Measurements from ENCODE around the gene SASH1. TPM values are rescaled to one million over a fixed set of nuclear protein-coding genes. Genes with fewer than 3 reads are reported as not detected.

SASH1 gene
- total and polyA plus RNA-seq, 11 donors: 10.7 to 47.5 (median 28.2) TPM

DNA sequence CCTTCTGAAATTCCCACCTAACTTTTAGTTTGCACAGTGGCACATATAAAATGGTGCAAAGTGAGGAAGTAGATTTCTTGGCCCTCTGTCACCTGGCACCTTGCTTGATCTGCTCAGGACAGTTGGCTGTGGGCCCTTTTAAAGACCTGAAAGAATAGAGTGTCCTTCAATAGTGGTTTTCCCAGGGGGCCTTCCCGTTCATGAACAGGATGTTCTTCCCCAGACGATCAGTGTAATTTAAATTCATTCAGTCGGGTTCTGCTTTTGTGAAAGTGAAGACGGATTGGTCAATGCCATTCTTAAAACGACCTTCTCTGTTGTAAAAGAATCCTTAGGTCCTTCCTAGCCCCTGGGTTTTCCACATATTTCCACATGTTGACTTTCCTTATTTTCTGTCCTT lies 178.5 kb downstream of the SASH1 start:
- intact Hi-C loops (cut with DNase I): no loop called here
- no peaks in the 10 kb centered on the region for H3K9me3 ChIP-seq
- no peaks in the 10 kb centered on the region for H3K27me3 ChIP-seq
- ATAC-seq (peak in 1 of 4 donors; percentile 55), DNase-seq (no peak)
- no peak overlapping the region for H3K4me3 ChIP-seq
- peak overlapping the region in 11 of 12 donors; percentile 1 to 84 (median 44) for H3K27ac ChIP-seq
- peaks cover 0 to 81% (median 54%) of the 10 kb centered on the region in 9 donors for H3K36me3 ChIP-seq
- TF ChIP-seq CTCF (IDR thresholded peaks at IDR 0.05): no peak
- TF ChIP-seq POLR2A (IDR thresholded peaks at IDR 0.05): no peak
- WGBS, 4 donors: 36 to 48% (median 38%) methylated on average over 5 of the region's 5 CpGs
- H3K4me1 ChIP-seq: peaks cover 0 to 84% (median 29%) of the 10 kb centered on the region in 12 donors

GRCh38 chr6:148521586-148521985 lies 178.9 kb downstream of the SASH1 start:
- ATAC-seq (no peak), DNase-seq (no peak)
- TF ChIP-seq POLR2A (IDR thresholded peaks at IDR 0.05) (no peak), CTCF (IDR thresholded peaks at IDR 0.05) (no peak)
- H3K27ac ChIP-seq: peak overlapping the region in 10 of 12 donors; percentile 1 to 84 (median 44)
- H3K4me1 ChIP-seq: peaks cover 0 to 79% (median 27%) of the 10 kb centered on the region in 12 donors
- no peak overlapping the region for H3K4me3 ChIP-seq
- 44 to 65% (median 62%) methylated on average over 1 of the region's 1 CpG for WGBS, 4 donors
- intact Hi-C loops (cut with DNase I): no loop called here
- H3K36me3 ChIP-seq: peaks cover 0 to 81% (median 57%) of the 10 kb centered on the region in 9 donors
- no peaks in the 10 kb centered on the region for H3K9me3 ChIP-seq
- no peaks in the 10 kb centered on the region for H3K27me3 ChIP-seq

- no peak for ATAC-seq
- no peak for DNase-seq
- Histone ChIP-seq H3K4me1 (peaks cover 0 to 67% (median 25%) of the 10 kb centered on the region in 12 donors), H3K9me3 (no peaks in the 10 kb centered on the region), H3K27ac (peak overlapping the region in 1 of 12 donors; percentile 84), H3K4me3 (no peak overlapping the region), H3K27me3 (no peaks in the 10 kb centered on the region), H3K36me3 (peaks cover 0 to 85% (median 57%) of the 10 kb centered on the region in 9 donors)
- WGBS, 4 donors: 83 to 93% (median 91%) methylated on average over 2 of the region's 2 CpGs
- TF ChIP-seq POLR2A (IDR thresholded peaks at IDR 0.05) (no peak), CTCF (IDR thresholded peaks at IDR 0.05) (no peak)
- intact Hi-C loops (cut with DNase I): no loop called here
Observed at GRCh38 chr6:148523048-148523447, 180.4 kb downstream of the SASH1 start.

DNA sequence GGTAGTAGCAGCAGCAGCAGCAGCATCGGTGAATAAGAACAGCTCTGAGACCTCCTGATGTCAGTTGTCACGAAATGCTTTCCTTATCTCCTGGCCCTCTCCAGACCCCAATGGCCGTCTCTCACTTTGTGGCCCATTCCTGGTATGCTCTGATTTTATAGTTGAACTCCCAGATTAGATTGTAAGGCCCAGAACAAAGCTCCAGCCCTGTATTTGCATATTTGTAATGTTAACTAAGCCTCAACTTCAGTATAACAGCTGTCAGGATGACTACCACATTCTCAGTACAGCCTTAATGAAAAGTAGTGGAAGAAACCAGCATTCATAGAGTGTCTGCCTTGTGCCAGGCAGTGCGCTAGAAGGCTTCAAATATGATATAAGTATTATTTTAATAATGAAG lies 180.9 kb downstream of the SASH1 start:
- intact Hi-C loops (cut with DNase I): no loop called here
- H3K4me3 ChIP-seq: no peak overlapping the region
- DNase-seq: no peak
- ATAC-seq: no peak
- peaks cover 0 to 62% (median 24%) of the 10 kb centered on the region in 12 donors for H3K4me1 ChIP-seq
- no peaks in the 10 kb centered on the region for H3K27me3 ChIP-seq
- no peaks in the 10 kb centered on the region for H3K9me3 ChIP-seq
- peak overlapping the region in 2 of 12 donors; percentile 11 to 84 for H3K27ac ChIP-seq
- TF ChIP-seq POLR2A (IDR thresholded peaks at IDR 0.05) (no peak), CTCF (IDR thresholded peaks at IDR 0.05) (no peak)
- peaks cover 0 to 85% (median 60%) of the 10 kb centered on the region in 9 donors for H3K36me3 ChIP-seq
- 55 to 69% (median 62%) methylated on average over 4 of the region's 4 CpGs for WGBS, 4 donors

All from heart left ventricle (tissue), 16 donors.